Cardiac muscle cell (in vitro differentiated cells and primary cell): ENCODE measurements around the gene ATP2B2. TPM values are rescaled to one million over a fixed set of nuclear protein-coding genes. Genes with fewer than 3 reads are reported as not detected.

Experiments
- DNase-seq, 2 donors: peaks; one replicate each; pipeline versions ENCODE4 v3.0.0 to v3.0.0-alpha.2; 2010 to 2017; ENCODE audit warnings: low read depth in 1 of 2, low spot score in 1 of 2
- H3K27ac ChIP-seq: fragments of 200-600 bp; sonication (generic); 2 replicates; pipeline ENCODE4 v1.5.1; 2016
- H3K27me3 ChIP-seq: fragments of 200-600 bp; sonication (generic); 2 replicates; pipeline ENCODE4 v1.6.0; 2016; ENCODE audit warnings: control low read depth
- H3K36me3 ChIP-seq: fragments of 200-600 bp; sonication (generic); 2 replicates; pipeline ENCODE4 v1.5.1; 2016; ENCODE audit warnings: control low read depth
- H3K4me1 ChIP-seq: fragments of 200-600 bp; sonication (generic); 2 replicates; pipeline ENCODE4 v1.8.1; 2017; ENCODE audit warnings: low read depth, mild to moderate bottlenecking, mixed run types
- H3K4me3 ChIP-seq: fragments of 200-600 bp; sonication (generic); 2 replicates; pipeline ENCODE4 v1.5.1; 2016; ENCODE audit warnings: mild to moderate bottlenecking
- H3K9me3 ChIP-seq: fragments of 200-600 bp; sonication (generic); 2 replicates; pipeline ENCODE4 v1.5.1; 2017; ENCODE audit warnings: low read depth, mild to moderate bottlenecking, control low read depth
- CTCF ChIP-seq: IDR thresholded peaks from 2 replicates; pipeline ENCODE4 v1.5.1; 2012; ENCODE audit warnings: low read depth, mild to moderate bottlenecking, low read length
- polyA plus RNA-seq: library from polyadenylated mRNA; unstranded; fragments of >200 nt; fragmentation: Nextera tagmentation; extraction: Ambion mirVana; gene quantifications from 2 replicates; pipeline ENCODE4 v1.2.1, GENCODE V29; 2016
- total RNA-seq: library from RNA; depleted of rRNA; stranded (reverse); fragments of >200 nt; gene quantifications from 2 replicates; pipeline ENCODE4 v1.2.3, GENCODE V29; 2016

ATP2B2 gene
- total and polyA plus RNA-seq, 2 experiments from 2014 or later, result 0.22 to 0.77 TPM

GRCh38 chr3:10375296-10376053 is 129.9 kb downstream of the ATP2B2 start:
- H3K36me3 ChIP-seq, result no peaks in the 10 kb centered on the region
- no peak for DNase-seq

GRCh38 chr3:10374311-10374710 is 131.1 kb downstream of the ATP2B2 start:
- H3K4me1 ChIP-seq, result peaks cover 14% of the 10 kb centered on the region
- H3K9me3 ChIP-seq, result no peaks in the 10 kb centered on the region
- no peak overlapping the region for H3K27ac ChIP-seq
- no peaks in the 10 kb centered on the region for H3K27me3 ChIP-seq
- no peaks in the 10 kb centered on the region for H3K36me3 ChIP-seq
- TF ChIP-seq CTCF, result no peak
- no peak overlapping the region for H3K4me3 ChIP-seq
- no peak for DNase-seq

More at GRCh38 chr3:10375296-10376053, 129.9 kb downstream of the ATP2B2 start:
- peaks cover 14% of the 10 kb centered on the region for H3K4me1 ChIP-seq
- TF ChIP-seq CTCF, result no peak
- H3K9me3 ChIP-seq, result no peaks in the 10 kb centered on the region
- no peaks in the 10 kb centered on the region for H3K27me3 ChIP-seq
- H3K27ac ChIP-seq, result no peak overlapping the region
- no peak overlapping the region for H3K4me3 ChIP-seq

- Histone ChIP-seq H3K4me1 (peaks cover 14% of the 10 kb centered on the region), H3K36me3 (no peaks in the 10 kb centered on the region), H3K27me3 (no peaks in the 10 kb centered on the region), H3K4me3 (no peak overlapping the region), H3K9me3 (no peaks in the 10 kb centered on the region), H3K27ac (no peak overlapping the region)
- no peak for TF ChIP-seq CTCF
- peak in 1 of 2 donors; percentile 52 for DNase-seq
Observed at GRCh38 chr3:10373686-10374261, 131.6 kb downstream of the ATP2B2 start.

GRCh38 chr3:10371789-10372188 is 133.6 kb downstream of the ATP2B2 start:
- Histone ChIP-seq H3K4me1 (peaks cover 3% of the 10 kb centered on the region), H3K27ac (no peak overlapping the region), H3K4me3 (no peak overlapping the region), H3K36me3 (no peaks in the 10 kb centered on the region), H3K9me3 (no peaks in the 10 kb centered on the region), H3K27me3 (no peaks in the 10 kb centered on the region)
- no peak for DNase-seq
- no peak for TF ChIP-seq CTCF

GRCh38 chr3:10371167-10371566 is 134.2 kb downstream of the ATP2B2 start:
- Histone ChIP-seq H3K27ac (no peak overlapping the region), H3K36me3 (no peaks in the 10 kb centered on the region), H3K27me3 (no peaks in the 10 kb centered on the region), H3K4me1 (no peaks in the 10 kb centered on the region), H3K4me3 (no peak overlapping the region), H3K9me3 (no peaks in the 10 kb centered on the region)
- TF ChIP-seq CTCF, result no peak
- peak in 1 of 2 donors; percentile 33 for DNase-seq
